ENCODE measurements around the gene MLLT10. TPM values are rescaled to one million over a fixed set of nuclear protein-coding genes. Genes with fewer than 3 reads are reported as not detected.

The MLLT10 gene
- total and polyA plus RNA-seq, 2 donors (not counting 3 experiments of a cell fraction or from before 2014, with no cell fraction given) = 35.4 to 54.0 TPM

DNA sequence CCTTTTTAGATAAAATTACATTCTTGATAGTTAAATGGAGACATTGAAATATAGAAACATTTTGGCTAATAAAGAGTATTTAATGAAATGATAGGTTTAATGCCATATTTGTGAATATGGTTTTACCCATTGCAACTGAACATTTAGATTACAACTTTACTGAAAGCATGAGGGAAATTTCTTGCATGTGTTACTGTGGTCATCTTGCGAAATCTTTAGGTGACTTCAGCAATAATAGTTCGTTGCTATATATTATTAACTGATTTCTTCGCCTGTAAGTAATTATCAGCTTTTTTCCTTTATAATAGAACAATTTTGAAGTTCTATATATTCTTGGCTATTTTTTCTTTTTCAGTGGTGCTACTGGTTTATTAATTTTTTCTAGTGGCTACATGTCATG lies 83.2 kb downstream of the MLLT10 start:
- dilution Hi-C loops (cut with MboI; ENCODE audit: extremely low pct_ligation_motif_present, low sequenced_read_pairs) (no loop called here), intact Hi-C loops (cut with micrococcal nuclease) (no loop called here)
- Histone ChIP-seq H3K4me3 (replicated peaks in 1 of 3; ENCODE audit: insufficient read depth in 1 of 3, low read depth in 1 of 3, low read length in 3 of 3) (no peak overlapping the region), H2AFZ (ENCODE audit: low read depth, low read length) (no peak overlapping the region), H4K20me1 (replicated peaks; ENCODE audit: control insufficient read depth, extremely low read depth, insufficient read depth, low read length) (no peaks in the 10 kb centered on the region), H3K4me1 (ENCODE audit: control insufficient read depth, extremely low read depth, insufficient read depth, low read length) (no peaks in the 10 kb centered on the region), H3K4me2 (ENCODE audit: insufficient read depth, low read length) (no peak overlapping the region), H3K27me3 (ENCODE audit: control insufficient read depth in 2 of 2, insufficient read depth in 2 of 2, low read length in 2 of 2) (no peaks in the 10 kb centered on the region), H3K36me3 (ENCODE audit: control insufficient read depth in 2 of 2, extremely low read depth in 1 of 2, insufficient read depth in 2 of 2, low read length in 2 of 2) (peaks cover 2% of the 10 kb centered on the region in 2 experiments), H3K9me3 (replicated peaks; ENCODE audit: control insufficient read depth, insufficient read depth, low read length) (no peaks in the 10 kb centered on the region), H3K79me2 (ENCODE audit: control insufficient read depth, insufficient read depth, low read length) (no peaks in the 10 kb centered on the region), H3K9ac (replicated peaks; ENCODE audit: extremely low read depth, insufficient read depth, low read length) (no peak overlapping the region), H3K27ac (ENCODE audit: insufficient read depth, low read depth, low read length) (no peak overlapping the region), H3K9me1 (replicated peaks; ENCODE audit: control insufficient read depth, extremely low read depth, insufficient read depth, low read length) (no peaks in the 10 kb centered on the region)
- no peak for FAIRE-seq
- DNase-seq (ENCODE audit: low read depth, low spot score) = no peak
- ChIA-PET CTCF (no interaction called here), POLR2A (no interaction called here)
- no peak for TF ChIP-seq FOS (IDR thresholded peaks at IDR 0.05; ENCODE audit: borderline replicate concordance, insufficient read depth, low read length)
- no peak for TF ChIP-seq JUN (IDR thresholded peaks at IDR 0.05; ENCODE audit: borderline replicate concordance, insufficient read depth, insufficient read length, low read depth)
- no peak for TF ChIP-seq CTCF (IDR thresholded peaks at IDR 0.05; ENCODE audit: extremely low read depth in 1 of 2, insufficient read depth in 1 of 2, low read depth in 1 of 2, low read length in 2 of 2)
- no peak for TF ChIP-seq EZH2 (IDR thresholded peaks at IDR 0.05; ENCODE audit: borderline replicate concordance, low read depth, low read length, severe bottlenecking)
- no peak for TF ChIP-seq GATA2 (IDR thresholded peaks at IDR 0.05; ENCODE audit: insufficient read depth, insufficient read length, low read depth, low read length)
- TF ChIP-seq POLR2A (IDR thresholded peaks at IDR 0.05; ENCODE audit: low read depth, low read length) = no peak
- no peak for TF ChIP-seq POLR2AphosphoS5 (IDR thresholded peaks at IDR 0.05; ENCODE audit: insufficient read depth, low read depth, low read length)
- TF ChIP-seq MYC (IDR thresholded peaks at IDR 0.05; ENCODE audit: low read depth, low read length) = no peak
- TF ChIP-seq MAX (IDR thresholded peaks at IDR 0.05; ENCODE audit: insufficient read depth, insufficient read length) = no peak
- no TSS peak for BruUV-seq (replicated peaks)

Data from endothelial cell of umbilical vein (primary cell).